ENCODE measurements around the gene NTHL1.

The NTHL1 gene

DNA sequence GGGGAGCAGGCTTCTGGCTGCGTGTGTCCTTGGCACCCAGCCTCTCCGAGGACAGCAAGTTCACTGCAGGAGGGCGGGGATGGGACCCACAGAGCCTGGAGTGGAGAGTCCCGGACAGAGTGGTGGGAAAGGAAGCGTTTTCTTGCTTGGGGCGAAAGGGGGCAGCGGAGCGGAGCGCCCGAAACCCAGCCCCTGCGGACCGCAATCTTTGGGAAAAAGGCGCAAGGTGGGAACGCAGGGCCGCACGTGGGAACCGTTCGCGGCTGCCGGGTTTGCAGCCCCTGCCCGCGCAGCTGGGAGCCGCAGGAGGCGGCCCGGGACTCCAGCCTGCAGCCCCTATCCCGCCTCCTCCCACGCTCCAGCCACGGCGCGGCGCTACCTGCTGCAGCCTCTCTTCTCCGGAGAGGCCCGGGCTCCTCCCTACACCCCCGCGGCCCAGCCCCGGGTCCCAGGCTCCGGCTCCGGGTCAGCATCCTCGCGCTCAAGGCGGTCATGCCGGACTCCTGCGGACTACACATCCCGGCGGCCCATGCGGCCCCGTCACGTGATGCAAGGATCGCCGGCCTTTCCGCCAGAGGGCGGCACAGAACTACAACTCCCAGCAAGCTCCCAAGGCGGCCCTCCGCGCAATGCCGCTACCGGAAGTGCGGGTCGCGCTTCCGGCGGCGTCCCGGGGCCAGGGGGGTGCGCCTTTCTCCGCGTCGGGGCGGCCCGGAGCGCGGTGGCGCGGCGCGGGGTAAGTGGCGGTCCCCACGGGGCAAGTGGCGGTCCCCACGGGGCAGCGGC lies at the start of gene NTHL1, which contains the start of gene TSC2:
TSS of gene NTHL1 (minus strand) at position 505 of the 786 bp plus-strand sequence. CDS start at position 494, 11 bp downstream.
TSS of gene TSC2 (plus strand) at position 656 of the 786 bp plus-strand sequence. CDS start 631 bp downstream, outside the sequence.
- peak; percentile 92 for DNase-seq

DNA sequence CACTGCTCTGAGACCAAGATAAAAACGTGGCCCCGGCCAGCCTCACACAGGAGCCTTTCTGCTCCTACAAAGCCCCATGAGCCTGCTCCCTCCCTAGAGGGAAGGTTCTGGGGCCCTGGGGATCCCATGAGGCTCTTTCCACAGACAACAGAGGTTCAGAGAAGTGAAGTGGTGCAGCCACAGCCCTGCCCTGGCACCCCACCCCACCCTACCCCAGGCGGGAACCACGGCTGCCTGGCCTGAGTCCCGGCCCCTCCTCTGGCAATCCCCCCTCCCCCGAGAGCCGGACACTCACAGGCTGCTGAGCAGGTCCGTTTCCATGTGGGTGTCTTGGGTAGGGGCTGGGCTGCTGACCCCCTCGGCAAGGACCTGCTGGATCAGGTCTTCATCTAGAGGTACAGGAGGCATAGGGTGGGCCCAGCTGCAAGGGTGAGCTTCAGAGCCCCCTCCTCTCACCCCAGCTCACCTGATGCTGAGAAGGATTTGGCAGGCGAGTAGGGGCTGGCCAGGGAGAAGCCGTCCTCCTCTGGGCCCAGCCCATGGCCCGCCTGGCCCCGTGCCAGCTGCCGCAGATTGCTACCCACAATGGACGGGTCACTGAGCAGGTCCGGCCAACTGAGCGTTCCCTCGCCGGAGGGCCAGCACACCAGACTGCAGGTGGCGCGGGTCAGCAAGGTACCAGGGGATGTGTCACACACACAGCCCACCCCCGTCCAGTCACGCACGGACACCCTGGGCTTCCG lies 49.4 kb upstream of the NTHL1 start:
- no peak for DNase-seq

DNA sequence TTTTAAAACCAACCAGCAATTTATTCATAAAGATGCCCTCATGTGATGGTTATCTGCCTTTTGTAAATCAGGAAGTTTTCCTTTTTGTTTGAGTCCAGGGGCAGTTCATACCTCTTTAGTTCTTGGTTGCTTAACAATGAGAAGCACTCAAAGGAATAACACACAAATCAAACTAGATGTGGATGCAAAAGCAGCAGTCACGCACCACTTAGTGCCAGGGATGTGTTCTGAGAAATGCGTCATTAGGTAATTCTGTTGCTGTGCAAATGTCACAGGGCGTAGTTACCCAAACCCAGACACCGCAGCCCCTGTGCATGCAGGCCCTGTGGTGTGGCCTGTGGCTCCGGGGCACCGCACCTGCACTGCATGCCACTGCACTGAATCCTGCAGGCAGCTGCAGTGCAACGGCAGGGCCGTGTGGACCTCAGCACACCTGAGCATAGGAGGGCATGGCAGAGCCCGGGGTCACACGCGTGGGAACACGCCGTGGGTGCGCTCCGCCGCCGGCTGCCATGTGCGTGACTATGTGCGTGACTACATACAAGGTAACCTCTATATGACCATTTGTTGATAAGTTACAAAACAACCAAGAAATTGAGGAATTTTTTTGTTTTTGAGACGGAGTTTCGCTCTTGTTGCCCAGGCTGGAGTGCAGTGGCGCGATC lies 48.4 kb upstream of the NTHL1 start:
- no peak for DNase-seq

DNA sequence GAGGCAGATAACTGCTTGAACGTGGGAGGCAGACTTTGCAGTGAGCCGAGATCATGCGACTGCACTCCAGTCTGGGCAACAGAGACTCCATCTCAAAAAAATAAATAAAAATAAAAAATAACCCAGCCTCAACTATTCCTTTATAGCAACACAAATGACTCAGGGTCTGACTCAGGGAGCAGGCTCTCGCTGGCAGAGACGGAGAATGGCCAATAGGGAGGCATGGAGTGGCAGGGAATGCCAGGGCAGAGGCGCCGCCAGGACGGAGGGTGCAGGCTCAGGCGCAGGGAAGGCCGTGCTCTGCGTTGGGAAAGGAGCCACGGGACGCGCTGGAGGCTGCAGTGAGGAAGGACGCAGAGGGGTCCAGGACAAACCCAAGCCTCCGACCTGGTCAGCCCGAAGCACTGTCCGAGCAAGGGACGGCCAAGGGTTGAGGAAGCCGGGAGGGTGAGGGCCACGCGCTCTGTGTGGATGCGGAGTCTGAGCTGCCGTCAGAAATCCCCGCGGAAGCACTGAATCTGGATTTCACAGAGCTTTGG lies 47.8 kb upstream of the NTHL1 start:
- DNase-seq: no peak

DNA sequence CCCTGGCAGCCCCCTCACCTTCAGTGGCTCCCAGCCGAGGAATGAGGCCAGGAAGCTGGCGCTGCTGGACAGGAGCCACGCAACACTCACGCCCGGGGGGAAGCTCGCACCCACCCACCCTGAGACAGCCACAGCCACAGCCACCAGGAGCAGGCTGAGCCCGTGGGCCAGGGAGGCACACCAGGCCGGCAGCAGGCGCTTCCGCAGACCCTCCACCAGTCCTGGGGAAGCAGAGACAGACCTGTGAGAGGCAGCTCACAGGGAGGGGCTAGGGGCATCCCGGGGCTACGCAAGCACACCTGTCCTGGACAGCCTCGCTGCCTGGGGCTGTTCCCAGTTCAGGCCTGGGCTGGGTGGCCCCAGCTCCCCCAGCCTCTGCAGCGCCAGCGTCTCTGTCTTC lies 46.2 kb upstream of the NTHL1 start:
- DNase-seq: no peak

DNA sequence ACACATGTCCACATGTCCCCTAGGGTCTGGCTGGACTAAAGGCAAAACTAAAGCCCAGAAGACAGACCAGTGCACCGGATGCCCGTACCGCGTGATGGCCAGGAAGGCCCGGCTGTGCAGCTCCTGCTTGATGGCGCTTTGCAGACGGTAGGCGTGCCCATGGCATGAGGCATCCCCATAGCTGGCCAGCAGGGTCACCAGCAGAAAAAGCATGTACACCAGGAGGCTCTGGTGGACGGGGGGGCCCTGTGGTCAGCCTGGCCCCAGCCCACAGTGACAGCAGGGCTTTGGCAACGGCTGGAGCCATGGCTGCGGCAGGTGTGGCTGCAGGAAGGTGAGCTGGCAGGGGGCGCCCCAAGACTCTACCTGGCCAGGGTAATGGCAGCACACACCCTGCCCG lies 45.2 kb upstream of the NTHL1 start:
- no peak for DNase-seq

DNA sequence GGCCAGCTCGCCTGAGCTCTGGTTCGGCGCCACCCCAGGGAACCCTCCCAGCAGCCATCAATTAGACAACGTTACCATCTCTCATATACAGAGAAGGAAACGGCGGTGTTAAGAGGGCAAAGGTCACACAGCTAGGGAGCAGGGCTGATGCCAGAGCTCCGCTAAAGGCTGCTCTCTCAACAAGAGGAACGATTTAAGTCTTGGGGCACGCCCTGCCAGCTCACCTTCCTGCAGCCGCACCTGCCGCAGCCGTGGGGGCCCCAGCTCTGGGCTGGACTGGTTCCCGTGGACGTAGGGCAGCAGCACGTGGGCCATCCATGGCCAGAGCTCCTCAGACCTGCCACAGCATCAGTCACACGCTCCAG lies 44.6 kb upstream of the NTHL1 start:
- no peak for DNase-seq

DNA sequence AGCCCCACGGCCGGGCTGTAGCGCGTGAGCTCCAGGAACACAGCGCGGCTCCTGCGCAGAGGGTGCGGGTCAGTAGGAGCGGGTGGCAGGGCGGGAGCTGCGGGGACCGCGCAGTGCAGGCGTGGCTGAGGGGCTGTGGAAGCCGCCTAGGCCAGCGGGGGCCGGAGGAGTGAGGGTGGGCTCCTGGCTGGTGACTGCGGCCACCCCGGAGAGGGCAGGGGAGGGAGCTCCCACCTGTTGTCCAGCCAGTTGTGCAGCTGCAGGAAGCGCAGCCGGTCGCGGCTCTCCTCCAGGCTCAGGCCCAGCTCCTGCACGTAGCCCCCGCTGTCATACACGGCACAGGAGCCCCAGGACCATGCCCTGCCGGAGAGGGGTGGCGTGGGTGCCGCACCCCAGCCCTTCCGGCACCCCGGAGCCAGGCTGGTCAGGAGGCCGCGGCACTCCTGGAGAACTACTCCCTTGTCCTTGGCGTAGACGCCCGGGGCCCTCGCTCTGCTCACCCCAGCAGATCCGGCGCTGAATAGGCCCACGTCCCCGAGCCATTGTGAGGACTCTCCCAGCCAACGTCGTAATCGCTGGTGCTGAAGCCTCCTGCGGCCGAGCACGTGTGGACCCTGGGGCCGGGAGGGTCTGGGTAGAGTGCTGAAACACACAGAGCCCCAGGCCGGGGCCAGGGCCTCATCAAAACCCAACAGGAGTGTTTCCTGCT lies 44.1 kb upstream of the NTHL1 start:
- no peak for DNase-seq

DNA sequence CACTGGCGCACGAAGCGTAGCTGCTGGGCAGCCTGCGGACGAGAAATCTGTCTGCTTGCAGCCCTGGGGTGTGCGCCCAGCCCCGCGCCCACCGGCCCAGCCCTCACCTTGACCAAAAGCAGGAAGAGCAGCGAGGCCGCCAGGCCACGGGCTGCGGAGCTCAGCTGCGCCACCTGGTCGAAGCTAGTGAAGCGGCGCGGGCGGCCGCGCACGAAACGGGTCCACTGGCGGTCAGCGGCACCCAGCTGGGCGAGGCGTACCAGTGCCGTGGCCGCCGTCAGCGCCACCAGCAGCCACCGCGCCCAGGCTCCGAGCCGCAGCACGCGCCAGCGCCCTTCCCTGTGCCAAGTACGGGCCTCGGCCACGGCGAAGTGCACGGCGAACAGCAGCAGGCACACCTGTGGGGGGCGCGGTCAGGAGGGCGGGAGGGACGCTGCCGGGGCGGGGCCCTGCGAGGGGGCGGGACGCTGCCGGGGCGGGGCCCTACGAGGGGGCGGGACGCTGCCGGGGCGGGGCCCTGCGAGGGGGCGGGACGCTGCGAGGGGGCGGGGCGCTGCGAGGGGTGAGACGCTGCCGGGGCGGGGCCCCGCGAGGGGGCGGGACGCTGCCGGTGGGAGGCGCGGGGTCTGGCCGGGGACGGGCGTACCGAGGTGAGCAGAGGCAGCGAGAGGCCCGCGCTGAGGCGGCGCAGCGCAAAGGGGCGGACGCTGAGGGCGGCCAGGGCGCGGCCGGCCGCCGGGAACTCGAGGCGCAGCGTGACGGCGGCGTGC lies 43.3 kb upstream of the NTHL1 start:
- DNase-seq: peak; percentile 80

DNA sequence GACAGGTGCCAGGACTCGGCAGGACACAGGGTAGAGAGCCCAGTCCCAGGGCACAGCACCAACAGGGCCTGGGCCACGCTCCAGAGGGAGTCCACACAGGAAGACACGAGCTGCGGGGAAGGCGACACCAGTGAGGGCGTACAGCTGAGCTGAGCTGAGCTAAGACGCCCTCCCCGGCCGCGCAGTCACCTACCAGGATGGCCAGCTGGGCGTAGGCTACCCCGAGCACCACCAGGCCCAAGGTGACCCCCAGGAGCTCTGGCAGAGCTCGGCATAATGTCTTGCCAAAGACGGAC lies 42.8 kb upstream of the NTHL1 start:
- DNase-seq: no peak

DNA sequence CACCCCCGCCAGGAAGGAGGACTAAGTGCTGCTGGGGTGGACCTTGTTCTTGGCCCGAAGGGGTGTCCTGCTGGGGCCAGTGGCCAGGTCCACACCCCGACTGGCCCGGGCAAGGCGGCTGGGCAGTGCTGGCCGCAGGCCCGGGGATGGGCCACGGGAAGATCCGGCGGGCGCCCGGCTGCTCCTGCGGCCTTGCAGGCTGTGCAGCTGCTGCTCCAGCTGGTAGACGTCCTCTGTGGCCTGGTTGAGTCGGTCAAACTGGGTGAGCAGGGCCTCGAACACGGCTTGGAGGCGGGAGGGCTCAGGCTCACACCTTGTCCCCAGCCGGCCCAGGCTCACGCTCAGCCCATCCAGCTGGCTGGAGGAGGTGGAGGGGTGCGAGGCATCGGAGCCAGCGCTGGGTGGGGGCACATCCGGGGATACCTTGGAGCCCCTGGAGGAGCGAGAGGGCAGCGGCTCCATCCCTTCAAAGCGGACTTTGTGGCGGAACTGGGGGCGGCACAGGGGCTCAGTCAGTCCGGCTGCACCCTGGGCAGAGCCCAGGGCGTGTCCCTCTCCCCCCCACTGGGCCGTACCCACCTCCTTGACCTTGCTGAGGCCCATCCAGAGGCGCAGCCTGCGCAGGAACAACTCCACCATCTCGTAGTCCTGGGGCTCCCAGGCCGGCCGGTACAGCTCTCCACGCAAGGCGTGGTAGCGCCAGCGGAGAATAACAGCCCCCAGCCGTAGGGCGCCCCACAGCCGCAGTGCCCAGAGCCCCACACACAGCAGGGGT lies 42.3 kb upstream of the NTHL1 start:
- no peak for DNase-seq

DNA sequence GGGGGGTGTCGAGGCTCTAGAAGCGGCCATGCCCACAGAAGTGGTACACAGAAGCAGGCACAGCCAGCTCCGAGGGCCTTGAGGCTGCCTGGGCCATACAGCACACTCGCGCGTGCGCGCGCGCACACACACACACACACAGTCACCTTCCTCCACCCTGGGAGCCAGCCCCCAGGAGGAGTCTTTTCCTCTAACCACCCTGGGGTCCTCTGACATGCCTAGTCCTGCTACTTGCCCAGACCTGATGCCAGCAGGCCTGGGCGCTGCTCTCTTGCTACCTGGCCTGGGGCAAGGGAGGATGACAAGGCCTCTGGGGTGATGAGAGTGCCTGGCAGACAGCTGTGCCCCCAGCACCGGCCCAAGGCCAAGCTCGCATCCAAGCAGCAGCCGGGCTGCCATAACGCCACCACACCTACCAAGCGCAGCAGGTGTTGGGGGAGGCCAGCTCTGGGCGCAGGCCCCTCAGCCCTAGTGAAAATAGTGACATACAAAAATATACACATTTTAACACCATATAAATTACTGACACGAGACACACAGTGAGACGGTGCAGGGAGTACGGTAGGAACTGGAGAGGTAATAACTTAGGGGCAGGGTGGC lies 41.2 kb upstream of the NTHL1 start:
- no peak for DNase-seq

DNA sequence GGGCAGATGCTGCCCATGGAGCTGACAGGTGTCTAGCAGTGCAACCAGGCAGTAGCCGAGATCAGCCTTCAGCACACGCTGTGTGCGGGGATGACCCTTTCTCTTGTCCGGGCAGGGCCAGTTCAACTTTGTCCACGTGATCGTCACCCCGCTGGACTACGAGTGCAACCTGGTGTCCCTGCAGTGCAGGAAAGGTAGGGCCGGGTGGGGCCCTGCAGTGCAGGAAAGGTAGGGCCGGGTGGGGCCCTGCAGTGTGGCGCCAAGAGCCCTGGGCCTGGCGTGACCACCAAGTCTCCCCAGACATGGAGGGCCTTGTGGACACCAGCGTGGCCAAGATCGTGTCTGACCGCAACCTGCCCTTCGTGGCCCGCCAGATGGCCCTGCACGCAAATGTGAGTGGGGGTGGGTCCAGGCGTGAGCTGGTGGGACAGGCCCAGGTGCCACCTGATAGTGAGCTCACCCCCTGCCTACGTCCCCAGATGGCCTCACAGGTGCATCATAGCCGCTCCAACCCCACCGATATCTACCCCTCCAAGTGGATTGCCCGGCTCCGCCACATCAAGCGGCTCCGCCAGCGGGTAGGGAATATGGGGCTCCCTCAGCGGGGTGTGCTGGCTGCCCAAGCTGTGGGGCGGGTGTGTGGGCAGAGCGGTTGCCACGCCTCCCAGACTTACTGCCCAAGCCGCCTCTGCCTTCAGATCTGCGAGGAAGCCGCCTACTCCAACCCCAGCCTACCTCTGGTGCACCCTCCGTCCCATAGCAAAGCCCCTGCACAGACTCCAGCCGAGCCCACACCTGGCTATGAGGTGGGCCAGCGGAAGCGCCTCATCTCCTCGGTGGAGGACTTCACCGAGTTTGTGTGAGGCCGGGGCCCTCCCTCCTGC lies 40.4 kb upstream of the NTHL1 start:
- no peak for DNase-seq

DNA sequence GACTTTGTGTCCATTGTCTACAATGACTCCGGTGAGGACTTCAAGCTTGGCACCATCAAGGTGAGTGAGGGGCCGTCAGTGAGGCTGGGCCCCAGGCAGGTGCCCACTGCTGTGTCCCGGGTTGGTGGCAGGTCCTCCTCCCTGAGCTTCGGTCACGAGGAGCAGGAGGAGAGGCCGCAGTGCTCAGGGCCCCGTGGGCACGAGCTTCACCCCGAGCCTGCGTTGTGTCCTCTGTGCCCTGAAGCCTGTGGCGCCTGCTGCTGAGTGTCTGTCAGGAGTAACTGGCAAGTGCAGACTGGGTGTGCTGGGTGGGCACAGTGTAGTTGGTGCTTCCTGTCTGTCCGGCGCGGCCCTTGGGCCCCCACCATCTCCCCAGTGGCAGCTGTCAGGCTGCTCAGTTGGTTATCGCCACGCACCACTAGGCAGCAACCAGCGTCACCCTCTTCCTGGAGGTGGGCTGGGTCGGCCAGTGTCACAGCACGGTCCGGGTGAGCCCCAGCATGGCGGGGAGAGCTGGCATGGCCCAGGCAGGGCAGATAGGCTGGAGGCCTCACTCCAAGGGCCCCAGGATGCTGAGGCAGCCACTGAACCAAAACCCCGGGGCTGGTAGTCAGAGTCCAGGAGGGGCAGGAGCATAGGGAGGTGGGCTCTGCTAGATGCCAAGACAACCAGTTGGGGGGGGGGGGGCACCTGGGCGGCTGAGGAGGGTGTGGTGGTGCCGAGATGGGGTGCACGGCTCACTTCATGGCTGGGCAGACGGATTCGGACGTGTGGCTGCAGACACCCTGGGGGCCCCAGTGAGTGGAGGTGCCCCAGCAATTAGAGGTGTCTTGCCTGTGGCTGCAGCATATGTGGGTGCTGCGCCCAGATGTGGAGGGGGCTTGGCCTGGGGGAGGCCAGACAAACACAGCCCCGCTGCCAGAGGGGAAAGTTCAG lies 39.4 kb upstream of the NTHL1 start:
- no peak for DNase-seq

DNA sequence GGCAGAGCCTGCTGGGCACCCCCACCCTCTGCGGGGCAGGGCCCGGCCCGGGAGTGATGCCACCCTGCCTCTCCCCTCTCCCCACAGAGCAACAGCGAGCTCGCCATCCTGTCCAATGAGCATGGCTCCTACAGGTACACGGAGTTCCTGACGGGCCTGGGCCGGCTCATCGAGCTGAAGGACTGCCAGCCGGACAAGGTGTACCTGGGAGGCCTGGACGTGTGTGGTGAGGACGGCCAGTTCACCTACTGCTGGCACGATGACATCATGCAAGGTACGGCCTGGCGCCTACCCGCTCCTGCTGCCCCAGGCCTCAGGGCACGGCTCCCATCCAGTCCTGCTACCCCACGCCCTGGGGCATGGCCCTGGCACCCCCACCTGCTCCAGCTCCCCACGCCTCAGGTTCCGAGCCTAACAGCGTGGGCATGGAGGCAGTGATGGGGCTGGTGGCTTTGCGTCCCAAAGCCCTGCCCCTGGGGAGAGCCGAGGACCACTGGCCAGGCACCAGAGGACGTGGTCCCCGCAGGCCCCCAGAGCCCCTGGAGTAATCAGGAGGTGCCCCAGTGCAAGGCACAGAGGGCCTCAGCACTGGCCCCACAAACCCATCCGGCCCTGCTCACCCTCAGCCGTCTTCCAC lies 38.6 kb upstream of the NTHL1 start:
- DNase-seq: no peak

DNA sequence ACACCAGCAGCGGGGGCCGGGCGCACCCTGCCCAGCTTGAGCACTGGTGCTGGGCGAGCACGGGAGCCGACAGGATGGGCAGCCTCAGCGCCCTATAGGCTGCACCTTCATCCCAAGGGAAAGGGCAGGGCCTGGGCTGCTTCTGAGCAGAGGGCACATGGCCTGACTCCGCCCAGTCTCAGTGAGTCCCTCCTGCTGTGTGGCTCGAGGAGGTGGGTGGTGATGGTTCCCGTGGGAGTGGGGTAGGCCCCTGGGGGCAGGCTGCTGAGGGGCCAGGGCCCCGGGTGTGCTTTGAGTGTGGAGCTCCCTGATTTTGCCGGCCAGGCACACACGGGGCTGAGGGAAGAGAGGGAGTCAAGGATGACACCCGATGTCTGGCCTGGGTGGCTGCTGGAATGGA lies 38.0 kb upstream of the NTHL1 start:
- no peak for DNase-seq

DNA sequence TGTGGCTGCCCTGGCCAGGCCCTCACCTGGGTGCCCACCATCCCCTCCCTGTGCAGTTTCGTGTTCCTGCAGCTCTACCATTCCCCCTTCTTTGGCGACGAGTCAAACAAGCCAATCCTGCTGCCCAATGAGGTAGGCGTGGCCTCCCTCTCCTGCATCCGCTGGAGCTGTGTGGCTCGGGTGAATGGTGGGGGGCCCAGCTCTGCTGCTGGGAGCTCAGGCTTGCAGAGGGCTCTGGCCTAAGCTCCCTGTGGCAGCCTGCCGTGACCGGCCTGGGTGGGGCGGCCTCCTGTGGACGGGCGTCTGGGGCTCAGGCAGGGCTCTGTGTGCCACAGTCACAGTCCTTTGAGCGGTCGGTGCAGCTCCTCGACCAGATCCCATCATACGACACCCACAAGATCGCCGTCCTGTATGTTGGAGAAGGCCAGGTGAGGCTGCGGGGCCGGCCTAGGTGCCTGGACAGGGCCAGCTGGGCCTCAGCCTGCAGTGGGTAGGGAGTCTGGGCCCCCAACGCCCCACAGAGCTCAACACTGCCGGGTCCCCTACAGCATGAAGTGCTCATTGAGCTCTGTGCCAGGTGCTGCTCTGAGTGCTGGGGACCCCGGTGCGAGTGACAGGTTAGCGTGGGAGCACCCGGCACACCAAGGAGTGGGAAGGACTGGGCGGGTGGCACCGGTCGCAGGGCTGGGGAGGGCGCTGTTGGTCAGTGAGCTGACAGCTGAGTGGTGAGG lies 37.4 kb upstream of the NTHL1 start:
- no peak for DNase-seq

All from fibroblast of skin of right quadriceps (primary cell).